GM18502 (cell line): ENCODE data around the gene PROM1.

Source experiments
- ATAC-seq: cut with Tn5 transposase; IDR thresholded peaks from one replicate; pipeline ENCODE4 v1.9.1; 2021; ENCODE audit warnings: mild to moderate bottlenecking; ENCODE audit not compliant: unreplicated experiment, poor library complexity

The PROM1 gene

DNA sequence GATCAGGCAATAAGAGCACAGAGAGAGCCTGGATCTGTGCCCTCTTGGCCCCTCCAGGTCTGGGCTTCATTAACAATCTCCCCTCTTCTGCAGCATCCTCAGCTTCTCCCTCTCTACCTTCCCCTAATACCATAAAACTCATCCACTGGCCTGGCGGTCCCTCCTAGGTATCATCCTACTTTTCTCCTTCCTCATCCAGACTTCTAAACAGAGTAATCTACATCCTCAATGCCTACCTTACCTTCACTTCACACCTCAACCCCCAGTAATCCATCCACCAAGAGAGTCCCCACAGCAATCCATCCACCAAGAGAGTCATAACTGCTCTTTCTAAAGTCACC lies 162.3 kb downstream of the PROM1 start:
- ATAC-seq = no peak

DNA sequence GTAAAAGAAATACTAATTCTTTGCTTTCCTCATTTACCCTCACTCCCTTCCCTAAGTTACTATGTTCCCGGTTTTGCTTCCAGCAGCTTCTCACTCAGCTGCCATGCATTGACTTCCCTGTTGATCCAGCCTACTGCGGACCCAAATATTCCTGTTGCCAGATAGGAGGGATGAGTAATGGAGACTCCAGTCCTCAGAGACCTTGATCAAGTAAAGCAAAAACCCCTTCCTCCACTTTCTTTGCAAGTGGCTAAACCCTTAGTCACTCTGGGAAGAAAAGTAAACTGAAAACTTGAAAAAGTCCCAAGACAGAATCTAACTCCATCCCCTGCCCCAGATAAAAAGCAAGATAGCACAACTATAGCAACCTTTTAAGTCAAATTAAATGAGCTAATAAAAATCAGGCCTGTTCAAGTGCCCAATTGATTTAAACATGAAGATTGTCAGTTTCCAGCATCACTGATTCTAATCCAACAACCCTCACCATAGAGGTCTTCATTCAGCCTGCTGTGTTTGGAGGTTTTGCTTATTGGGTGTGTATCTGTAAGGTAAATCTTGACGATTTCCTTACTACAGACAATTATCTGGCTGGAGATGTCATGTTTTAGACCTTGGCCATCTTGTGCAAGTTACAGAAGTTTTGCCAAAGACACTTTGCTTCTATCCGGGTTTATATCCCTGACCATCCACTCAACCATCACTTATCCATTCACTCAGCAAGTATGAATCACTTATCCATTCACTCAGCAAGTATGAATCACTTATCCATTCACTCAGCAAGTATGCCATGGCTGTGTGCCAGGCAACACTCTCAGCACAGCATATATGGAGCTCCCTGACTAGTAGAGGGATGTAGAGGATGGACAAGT lies 162.9 kb downstream of the PROM1 start:
- ATAC-seq = no peak

- ATAC-seq = no peak
Measured at GRCh38 chr4:15918484-15919129, 165.2 kb downstream of the PROM1 start.
